ENCODE data around the gene KIRREL3. TPM values are rescaled to one million over a fixed set of nuclear protein-coding genes. Genes with fewer than 3 reads are reported as not detected.
A peak's percentile ranks its signal among the peaks of the same experiment; 100 is the strongest.

KIRREL3 gene
- total and polyA plus RNA-seq, 2 of the 8 experiments (the other 6 are each of a cell fraction or from before 2014, with no cell fraction given), result 0.29 to 0.32 TPM

DNA sequence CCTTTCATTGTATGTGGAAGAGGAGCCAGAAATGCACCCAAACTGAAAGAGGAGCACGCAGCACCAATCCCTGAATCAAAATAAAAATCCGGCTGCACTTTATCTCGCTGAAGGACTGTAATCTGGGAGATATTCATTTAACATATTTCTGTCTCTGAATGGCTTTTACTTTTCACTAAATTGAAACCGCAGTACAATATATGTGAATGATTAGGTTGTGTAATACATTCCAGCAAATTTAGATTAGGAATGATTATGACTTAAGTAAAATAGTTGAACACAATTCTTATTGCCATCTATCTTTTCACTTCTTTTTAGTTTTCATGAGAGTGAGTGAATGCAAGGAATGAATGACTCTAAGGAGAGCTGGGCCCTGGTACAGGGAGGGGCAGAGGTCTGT lies 413.0 kb downstream of the KIRREL3 start:
- Histone ChIP-seq H3K79me1 (ENCODE audit: low read depth, low read length) (no peaks in the 10 kb centered on the region), H3K79me2 (ENCODE audit: control insufficient read depth in 1 of 2, insufficient read depth in 2 of 2, low read length in 2 of 2) (no peaks in the 10 kb centered on the region), H3K23me2 (ENCODE audit: low read depth, low read length) (no peaks in the 10 kb centered on the region), H2BK20ac (ENCODE audit: low read length) (no peak overlapping the region; the same call in 1 of the 2 replicates), H4K91ac (replicated peaks; ENCODE audit: insufficient read length, low read length) (no peak overlapping the region), H3K14ac (ENCODE audit: insufficient read length) (no peak overlapping the region), H3K4me1 (replicated peaks in 1 of 4; ENCODE audit: control insufficient read depth in 3 of 4, insufficient read depth in 4 of 4, low read length in 3 of 4) (peaks cover 11 to 33% (median 25%) of the 10 kb centered on the region in 4 experiments), H3K27ac (ENCODE audit: low read depth, low read length) (no peak overlapping the region), H3K9ac (replicated peaks in 1 of 4; ENCODE audit: extremely low read depth in 1 of 4, low read depth in 3 of 4, low read length in 3 of 4) (no peak overlapping the region), H3K4me3 (ENCODE audit: extremely low read depth in 1 of 4, insufficient read depth in 2 of 4, low read depth in 3 of 4, low read length in 4 of 4) (no peak overlapping the region), H3K23ac (ENCODE audit: insufficient read length) (no peak overlapping the region), H2BK12ac (ENCODE audit: low read depth, low read length) (0 out of 2 replicates have a peak overlapping the region, but pooled peaks have one; percentile 41), H2BK15ac (ENCODE audit: low read length) (no peak overlapping the region), H2BK120ac (replicated peaks; ENCODE audit: low read depth, low read length) (peak overlapping the region; percentile 69), H2BK5ac (ENCODE audit: low read depth, low read length) (peak overlapping the region; percentile 31; the same call in 1 of the 2 replicates), H4K8ac (ENCODE audit: extremely low read depth, insufficient read depth, low read length) (no peak overlapping the region), H3K56ac (replicated peaks; ENCODE audit: insufficient read length, low read depth, low read length) (no peak overlapping the region), H3K4me2 (ENCODE audit: insufficient read depth in 1 of 2, low read depth in 2 of 2, low read length in 2 of 2) (no peak overlapping the region), H4K5ac (ENCODE audit: insufficient read length, low read depth, low read length) (no peak overlapping the region), H3K18ac (ENCODE audit: extremely low read depth, low read length) (no peak overlapping the region), H3K36me3 (ENCODE audit: control insufficient read depth in 2 of 4, insufficient read depth in 4 of 4, low read length in 3 of 4) (no peaks in the 10 kb centered on the region), H3K4ac (replicated peaks; ENCODE audit: insufficient read length, low read depth, low read length) (no peak overlapping the region), H3K9me3 (ENCODE audit: insufficient read depth in 2 of 2, low read depth in 1 of 2, low read length in 1 of 2) (no peaks in the 10 kb centered on the region), H2AFZ (ENCODE audit: low read length) (no peak overlapping the region), H3K27me3 (replicated peaks in 1 of 4; ENCODE audit: control insufficient read depth in 3 of 4, extremely low read depth in 1 of 4, insufficient read depth in 3 of 4, low read length in 3 of 4) (no peaks in the 10 kb centered on the region), H2AK5ac (ENCODE audit: low read depth, low read length) (no peak overlapping the region), H4K20me1 (replicated peaks in 1 of 2; ENCODE audit: control insufficient read depth in 1 of 2, insufficient read depth in 2 of 2, low read length in 2 of 2) (no peaks in the 10 kb centered on the region)
- 88% methylated on average over 4 of the region's 4 CpGs; no CpG with 5 or more reads in 1 of the 2 experiments for WGBS, 2 experiments (ENCODE audit: extremely low coverage in 1 of 2, insufficient coverage in 1 of 2, insufficient read length in 1 of 2, insufficient replicate concordance in 2 of 2, low coverage in 1 of 2, low lambda C conversion rate in 2 of 2, missing lambda C conversion rate in 1 of 2)
- CTCF ChIA-PET (ENCODE audit: partially characterized antibody), result interaction anchor here (1.2 to 13.6 kb wide), 5 partner anchors 9 to 68 kb away, joined by 3 to 143 read pairs (median 50); no protein-coding TSS in a partner anchor
- TF ChIP-seq SP1 (IDR thresholded peaks at IDR 0.05; ENCODE audit: low read depth, low read length), result no peak
- no peak for TF ChIP-seq TCF12 (IDR thresholded peaks at IDR 0.05; ENCODE audit: low read depth, low read length)
- no peak for TF ChIP-seq GABPA (IDR thresholded peaks at IDR 0.05; ENCODE audit: borderline replicate concordance, insufficient read depth, low read length)
- FAIRE-seq, result no peak
- POLR2A ChIA-PET (ENCODE audit: partially characterized antibody), result no interaction called here
- no peak for DNase-seq (ENCODE audit: low read depth in 1 of 2, low spot score in 2 of 2)

Measured in H1 (cell line).